Epithelial cell of esophagus (primary cell): Measurements from ENCODE around the gene KPNB1.

Experiments used
- DNase-seq: peaks from one replicate; pipeline ENCODE4 v3.0.0; 2010; ENCODE audit warnings: low read depth
- H3K4me3 ChIP-seq: 2 replicates; pipeline ENCODE4 v1.5.1; 2011; ENCODE audit warnings: mild to moderate bottlenecking, low read length, control low read depth
- CTCF ChIP-seq: IDR thresholded peaks from 2 replicates; pipeline ENCODE4 v1.5.1; 2011; ENCODE audit warnings: low read depth, mild to moderate bottlenecking, low read length, control low read depth, inconsistent platforms; ENCODE audit not compliant: insufficient read depth; ENCODE audit errors: missing control alignments

KPNB1 gene

GRCh38 chr17:47636273-47637030 lies 13.3 kb upstream of the KPNB1 start:
- DNase-seq, result no peak
- TF ChIP-seq CTCF, result no peak
- H3K4me3 ChIP-seq, result no peak overlapping the region

GRCh38 chr17:47638903-47639302 lies 10.8 kb upstream of the KPNB1 start:
- no peak overlapping the region for H3K4me3 ChIP-seq
- no peak for DNase-seq
- TF ChIP-seq CTCF, result no peak

GRCh38 chr17:47640076-47640475 lies 9.6 kb upstream of the KPNB1 start:
- no peak overlapping the region for H3K4me3 ChIP-seq
- DNase-seq, result no peak
- no peak for TF ChIP-seq CTCF

GRCh38 chr17:47641202-47641601 lies 8.5 kb upstream of the KPNB1 start:
- DNase-seq, result no peak
- TF ChIP-seq CTCF, result no peak
- H3K4me3 ChIP-seq, result no peak overlapping the region

- no peak overlapping the region for H3K4me3 ChIP-seq
- TF ChIP-seq CTCF, result no peak
- DNase-seq, result peak; percentile 50
Measured at GRCh38 chr17:47643116-47643515, 6.6 kb upstream of the KPNB1 start.

- TF ChIP-seq CTCF, result no peak
- H3K4me3 ChIP-seq, result no peak overlapping the region
- DNase-seq, result no peak
Measured at GRCh38 chr17:47644324-47644723, 5.4 kb upstream of the KPNB1 start.

- no peak for TF ChIP-seq CTCF
- peak overlapping the region; percentile 67 for H3K4me3 ChIP-seq
- DNase-seq, result peak; percentile 58
Measured at GRCh38 chr17:47649972-47650524, 329 bp downstream of the KPNB1 start.
